Measurements from ENCODE around the gene CAPN3.

Gene CAPN3

GRCh38 chr15:42408178-42408577, 48.9 kb downstream of the CAPN3 start (continued):
- TF ChIP-seq, protein P1, sequence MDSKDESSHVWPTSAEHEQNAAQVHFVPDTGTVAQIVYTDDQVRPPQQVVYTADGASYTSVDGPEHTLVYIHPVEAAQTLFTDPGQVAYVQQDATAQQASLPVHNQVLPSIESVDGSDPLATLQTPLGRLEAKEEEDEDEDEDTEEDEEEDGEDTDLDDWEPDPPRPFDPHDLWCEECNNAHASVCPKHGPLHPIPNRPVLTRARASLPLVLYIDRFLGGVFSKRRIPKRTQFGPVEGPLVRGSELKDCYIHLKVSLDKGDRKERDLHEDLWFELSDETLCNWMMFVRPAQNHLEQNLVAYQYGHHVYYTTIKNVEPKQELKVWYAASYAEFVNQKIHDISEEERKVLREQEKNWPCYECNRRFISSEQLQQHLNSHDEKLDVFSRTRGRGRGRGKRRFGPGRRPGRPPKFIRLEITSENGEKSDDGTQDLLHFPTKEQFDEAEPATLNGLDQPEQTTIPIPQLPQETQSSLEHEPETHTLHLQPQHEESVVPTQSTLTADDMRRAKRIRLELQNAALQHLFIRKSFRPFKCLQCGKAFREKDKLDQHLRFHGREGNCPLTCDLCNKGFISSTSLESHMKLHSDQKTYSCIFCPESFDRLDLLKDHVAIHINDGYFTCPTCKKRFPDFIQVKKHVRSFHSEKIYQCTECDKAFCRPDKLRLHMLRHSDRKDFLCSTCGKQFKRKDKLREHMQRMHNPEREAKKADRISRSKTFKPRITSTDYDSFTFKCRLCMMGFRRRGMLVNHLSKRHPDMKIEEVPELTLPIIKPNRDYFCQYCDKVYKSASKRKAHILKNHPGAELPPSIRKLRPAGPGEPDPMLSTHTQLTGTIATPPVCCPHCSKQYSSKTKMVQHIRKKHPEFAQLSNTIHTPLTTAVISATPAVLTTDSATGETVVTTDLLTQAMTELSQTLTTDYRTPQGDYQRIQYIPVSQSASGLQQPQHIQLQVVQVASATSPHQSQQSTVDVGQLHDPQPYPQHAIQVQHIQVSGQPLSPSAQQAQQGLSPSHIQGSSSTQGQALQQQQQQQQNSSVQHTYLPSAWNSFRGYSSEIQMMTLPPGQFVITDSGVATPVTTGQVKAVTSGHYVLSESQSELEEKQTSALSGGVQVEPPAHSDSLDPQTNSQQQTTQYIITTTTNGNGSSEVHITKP (tag by site-specific recombination; IDR thresholded peaks at IDR 0.05) = no peak
- no peak for TF ChIP-seq ZNF114 (tag by site-specific recombination; IDR thresholded peaks at IDR 0.05)
- TF ChIP-seq ZNF549 (tag by site-specific recombination; IDR thresholded peaks at IDR 0.05) = no peak
- TF ChIP-seq ZNF548 (tag by site-specific recombination; IDR thresholded peaks at IDR 0.05) = no peak
- no peak for TF ChIP-seq IKZF3 (tag by site-specific recombination; IDR thresholded peaks at IDR 0.05)
- TF ChIP-seq ZNF274 (IDR thresholded peaks at IDR 0.05; ENCODE audit: low read length) = no peak
- no peak for TF ChIP-seq ZNF274 (tag by site-specific recombination; IDR thresholded peaks at IDR 0.05; ENCODE audit: borderline replicate concordance)
- no peak for TF ChIP-seq ZFHX2 (tag by site-specific recombination; conservative IDR thresholded peaks at IDR 0.05)
- no peak for TF ChIP-seq ZNF701 (tag by site-specific recombination; IDR thresholded peaks at IDR 0.05)

- CTCF ChIA-PET = interaction anchor here (1.0 kb wide), 1 partner anchor 24 kb away, joined by 3 read pairs; no protein-coding TSS in a partner anchor
- H3K36me3 ChIP-seq (ENCODE audit: control insufficient read depth in 2 of 2, insufficient read depth in 1 of 2, low read length in 2 of 2) = peaks cover 0 to 24% of the 10 kb centered on the region in 2 experiments; a peak in 1 of 3 replicates
- POLR2A ChIA-PET = no interaction called here
- H3K4me1 ChIP-seq (ENCODE audit: control insufficient read depth, insufficient read depth, low read length) = no peaks in the 10 kb centered on the region
- TF ChIP-seq ZNF610 (tag by site-specific recombination; IDR thresholded peaks at IDR 0.05; ENCODE audit: borderline replicate concordance) (no peak), HOXD13 (CRISPR knock-in tag; IDR thresholded peaks at IDR 0.05; ENCODE audit: borderline replicate concordance) (no peak), ZNF596 (tag by site-specific recombination; IDR thresholded peaks at IDR 0.05) (no peak), FEZF1 (tag by site-specific recombination; IDR thresholded peaks at IDR 0.05) (no peak)
- no peak overlapping the region for H3K27ac ChIP-seq (ENCODE audit: extremely low read depth, low read depth, low read length)
- H3K4me3 ChIP-seq (ENCODE audit: low read depth, low read length) = no peak overlapping the region
- H3K9me3 ChIP-seq (ENCODE audit: control insufficient read depth, insufficient read depth, low read depth, low read length) = no peaks in the 10 kb centered on the region
These were observed 49.7 kb downstream of the CAPN3 start for GRCh38 chr15:42409011-42409410.

DNA sequence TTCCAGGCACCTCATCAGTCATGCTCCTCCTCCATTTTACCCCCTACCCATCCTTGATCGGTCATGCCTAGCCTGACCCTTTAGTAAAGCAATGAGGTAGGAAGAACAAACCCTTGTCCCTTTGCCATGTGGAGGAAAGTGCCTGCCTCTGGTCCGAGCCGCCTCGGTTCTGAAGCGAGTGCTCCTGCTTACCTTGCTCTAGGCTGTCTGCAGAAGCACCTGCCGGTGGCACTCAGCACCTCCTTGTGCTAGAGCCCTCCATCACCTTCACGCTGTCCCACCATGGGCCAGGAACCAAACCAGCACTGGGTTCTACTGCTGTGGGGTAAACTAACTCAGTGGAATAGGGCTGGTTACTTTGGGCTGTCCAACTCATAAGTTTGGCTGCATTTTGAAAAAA, 52.6 kb downstream of the CAPN3 start:
- no peak for TF ChIP-seq ZIC2 (tag by site-specific recombination; IDR thresholded peaks at IDR 0.05)
- TF ChIP-seq ZSCAN16 (tag by site-specific recombination; IDR thresholded peaks at IDR 0.05) = no peak
- no peak for TF ChIP-seq SETDB1 (IDR thresholded peaks at IDR 0.05; ENCODE audit: insufficient read length, low read length)
- no peak for TF ChIP-seq REPIN1 (tag by site-specific recombination; IDR thresholded peaks at IDR 0.05; ENCODE audit: low read depth)
- TF ChIP-seq, protein P2, sequence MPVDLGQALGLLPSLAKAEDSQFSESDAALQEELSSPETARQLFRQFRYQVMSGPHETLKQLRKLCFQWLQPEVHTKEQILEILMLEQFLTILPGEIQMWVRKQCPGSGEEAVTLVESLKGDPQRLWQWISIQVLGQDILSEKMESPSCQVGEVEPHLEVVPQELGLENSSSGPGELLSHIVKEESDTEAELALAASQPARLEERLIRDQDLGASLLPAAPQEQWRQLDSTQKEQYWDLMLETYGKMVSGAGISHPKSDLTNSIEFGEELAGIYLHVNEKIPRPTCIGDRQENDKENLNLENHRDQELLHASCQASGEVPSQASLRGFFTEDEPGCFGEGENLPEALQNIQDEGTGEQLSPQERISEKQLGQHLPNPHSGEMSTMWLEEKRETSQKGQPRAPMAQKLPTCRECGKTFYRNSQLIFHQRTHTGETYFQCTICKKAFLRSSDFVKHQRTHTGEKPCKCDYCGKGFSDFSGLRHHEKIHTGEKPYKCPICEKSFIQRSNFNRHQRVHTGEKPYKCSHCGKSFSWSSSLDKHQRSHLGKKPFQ (tag by site-specific recombination; IDR thresholded peaks at IDR 0.05) = no peak
- no peak for TF ChIP-seq ZNF391 (tag by site-specific recombination; IDR thresholded peaks at IDR 0.05; ENCODE audit: borderline replicate concordance, low read depth)
- no peak overlapping the region for H3K27ac ChIP-seq (ENCODE audit: extremely low read depth, low read depth, low read length)
- no peaks in the 10 kb centered on the region for H3K9me3 ChIP-seq (ENCODE audit: control insufficient read depth, insufficient read depth, low read depth, low read length)
- 0 out of 2 replicates have a peak, but pooled peaks cover 3% of the 10 kb centered on the region for H3K4me1 ChIP-seq (ENCODE audit: control insufficient read depth, insufficient read depth, low read length)
- ChIA-PET POLR2A (no interaction called here), CTCF (interaction anchor here (0.9 kb wide), 1 partner anchor 882 kb away, joined by 3 read pairs; no protein-coding TSS in a partner anchor)
- no peak overlapping the region for H3K4me3 ChIP-seq (ENCODE audit: low read depth, low read length)
- H3K36me3 ChIP-seq (ENCODE audit: control insufficient read depth in 2 of 2, insufficient read depth in 1 of 2, low read length in 2 of 2) = peaks cover 3 to 46% of the 10 kb centered on the region in 2 experiments

Data from HEK293 (cell line).